GM12873 (cell line): ENCODE results near the gene DDIT4.

Experiments
- CTCF ChIP-seq: IDR thresholded peaks from 2 replicates; pipeline ENCODE4 v1.5.1; 2012; ENCODE audit warnings: low read depth, mild to moderate bottlenecking, moderate library complexity, low read length, control low read depth; ENCODE audit not compliant: insufficient read depth; ENCODE audit errors: missing control alignments

DDIT4 gene

GRCh38 chr10:72234560-72235095 lies 39.1 kb upstream of the DDIT4 start:
- no peak for TF ChIP-seq CTCF

DNA sequence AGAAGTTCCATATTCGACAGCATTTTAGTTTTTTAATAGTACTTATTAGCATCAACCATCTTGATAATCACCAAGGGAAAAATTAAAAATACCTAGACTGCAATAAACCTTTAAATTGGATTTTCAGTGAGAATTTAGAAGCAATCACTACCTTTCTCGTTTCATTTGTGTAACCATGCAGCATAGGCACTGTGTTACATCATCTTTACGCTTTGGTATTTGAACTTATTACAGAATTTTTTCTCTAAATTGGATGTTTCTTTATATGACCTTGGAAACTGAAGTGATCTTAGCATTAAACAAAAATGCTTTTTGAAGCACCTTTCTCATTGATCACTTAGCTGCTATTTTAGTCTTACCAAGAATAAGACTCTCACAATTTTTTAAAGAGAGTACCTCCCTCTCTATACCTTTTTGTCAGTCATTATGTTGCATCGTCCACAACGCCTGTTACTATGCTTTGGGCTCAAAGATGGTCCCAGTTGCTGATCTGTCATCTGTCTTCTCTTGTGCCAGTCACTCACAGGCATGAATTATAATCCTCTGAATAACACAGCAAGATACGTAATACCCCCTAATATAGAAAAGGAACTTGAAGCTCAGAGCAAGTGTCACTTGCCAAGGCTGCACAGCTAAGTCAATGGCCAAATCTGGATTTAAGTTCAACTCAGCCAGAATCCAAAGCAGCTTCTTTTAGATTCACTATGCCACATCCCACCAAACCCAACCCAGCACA lies 38.0 kb upstream of the DDIT4 start:
- TF ChIP-seq CTCF: no peak

- no peak for TF ChIP-seq CTCF
These were observed 35.1 kb upstream of the DDIT4 start for GRCh38 chr10:72238392-72239175.

DNA sequence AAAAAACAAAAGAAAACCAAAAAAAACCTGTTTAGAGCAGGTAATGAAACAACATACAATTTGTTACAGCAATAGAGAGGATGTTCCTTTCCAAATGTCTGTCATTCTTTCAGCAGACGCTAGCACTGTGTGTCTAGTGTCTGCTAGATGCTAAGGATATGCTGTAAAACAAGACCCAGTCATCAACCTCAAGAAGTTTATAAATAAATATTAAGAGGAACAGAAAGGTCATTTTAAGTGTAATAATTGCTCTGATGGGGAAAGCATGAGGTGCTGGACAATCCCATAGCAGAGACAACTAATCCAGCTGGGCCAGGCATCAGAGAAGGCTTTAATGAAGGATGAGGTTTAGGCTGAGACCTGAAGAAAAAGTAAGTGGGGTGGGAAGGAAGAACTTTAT lies 34.3 kb upstream of the DDIT4 start:
- TF ChIP-seq CTCF: no peak

DNA sequence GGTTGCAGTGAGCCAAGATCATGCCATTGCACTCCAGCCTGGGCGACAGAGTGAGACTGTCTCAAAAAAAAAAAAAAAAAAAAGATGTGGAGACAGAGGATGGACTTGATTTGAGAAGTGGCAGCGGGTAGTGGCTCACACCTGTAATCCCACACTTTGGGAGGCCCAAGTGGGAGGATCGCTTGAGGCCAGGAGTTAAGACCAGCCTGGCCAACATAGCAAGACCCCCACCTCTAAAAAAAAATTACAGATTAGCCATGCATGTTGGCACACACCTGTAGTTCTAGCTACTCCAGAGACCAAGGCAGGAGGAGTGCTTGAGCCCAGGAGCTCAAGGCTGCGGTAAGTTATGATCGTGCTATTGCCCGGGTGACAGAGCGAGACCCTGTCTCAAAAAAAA lies 33.4 kb upstream of the DDIT4 start:
- no peak for TF ChIP-seq CTCF

- no peak for TF ChIP-seq CTCF
These were observed 32.0 kb upstream of the DDIT4 start for GRCh38 chr10:72241691-72242252.

- no peak for TF ChIP-seq CTCF
These were observed 31.0 kb upstream of the DDIT4 start for GRCh38 chr10:72242675-72243074.
